ENCODE measurements around the gene LRRC23.

Gene LRRC23

DNA sequence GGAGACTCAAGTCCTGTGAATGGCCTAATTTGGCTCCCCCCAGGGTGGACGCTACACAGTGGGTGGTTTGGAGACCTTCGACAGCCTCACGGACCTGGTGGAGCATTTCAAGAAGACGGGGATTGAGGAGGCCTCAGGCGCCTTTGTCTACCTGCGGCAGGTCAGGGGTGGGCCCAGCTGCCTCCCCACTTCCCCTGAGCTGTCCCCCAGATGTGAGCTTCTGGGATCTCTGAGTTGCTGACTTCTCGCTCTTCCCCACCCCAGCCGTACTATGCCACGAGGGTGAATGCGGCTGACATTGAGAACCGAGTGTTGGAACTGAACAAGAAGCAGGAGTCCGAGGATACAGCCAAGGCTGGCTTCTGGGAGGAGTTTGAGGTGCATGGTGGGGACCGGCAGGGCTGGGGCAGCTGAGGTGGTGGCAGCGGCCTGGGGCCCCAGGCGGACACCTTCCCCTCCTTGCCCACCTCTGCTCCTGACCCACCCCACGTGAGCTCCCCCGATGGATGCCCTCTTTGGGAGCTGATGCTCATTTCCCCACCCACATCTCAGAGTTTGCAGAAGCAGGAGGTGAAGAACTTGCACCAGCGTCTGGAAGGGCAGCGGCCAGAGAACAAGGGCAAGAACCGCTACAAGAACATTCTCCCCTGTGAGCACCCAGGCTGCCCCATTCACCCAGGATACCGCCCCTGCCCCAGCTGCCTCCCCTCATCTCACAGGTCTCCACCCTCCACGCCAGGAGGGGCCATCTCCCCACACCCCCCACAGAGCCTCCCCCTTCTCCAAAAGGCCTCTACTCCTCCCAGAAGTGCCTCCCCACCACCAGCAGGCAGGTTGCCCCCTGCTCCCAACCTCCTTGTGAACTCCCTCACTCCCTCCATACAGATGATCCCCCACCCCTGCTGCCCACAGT lies 50.7 kb downstream of the LRRC23 start:
- no peak for DNase-seq (ENCODE audit: extremely low read depth in 1 of 2, low read depth in 1 of 2)

GRCh38 chr12:6956021-6956727 lies 51.6 kb downstream of the LRRC23 start:
- DNase-seq (ENCODE audit: extremely low read depth in 1 of 2, low read depth in 1 of 2) = no peak

GRCh38 chr12:6957151-6957701 lies 52.6 kb downstream of the LRRC23 start:
- DNase-seq (ENCODE audit: extremely low read depth in 1 of 2, low read depth in 1 of 2) = no peak

GRCh38 chr12:6957741-6958608 lies 53.4 kb downstream of the LRRC23 start:
- no peak for DNase-seq (ENCODE audit: extremely low read depth in 1 of 2, low read depth in 1 of 2)

DNA sequence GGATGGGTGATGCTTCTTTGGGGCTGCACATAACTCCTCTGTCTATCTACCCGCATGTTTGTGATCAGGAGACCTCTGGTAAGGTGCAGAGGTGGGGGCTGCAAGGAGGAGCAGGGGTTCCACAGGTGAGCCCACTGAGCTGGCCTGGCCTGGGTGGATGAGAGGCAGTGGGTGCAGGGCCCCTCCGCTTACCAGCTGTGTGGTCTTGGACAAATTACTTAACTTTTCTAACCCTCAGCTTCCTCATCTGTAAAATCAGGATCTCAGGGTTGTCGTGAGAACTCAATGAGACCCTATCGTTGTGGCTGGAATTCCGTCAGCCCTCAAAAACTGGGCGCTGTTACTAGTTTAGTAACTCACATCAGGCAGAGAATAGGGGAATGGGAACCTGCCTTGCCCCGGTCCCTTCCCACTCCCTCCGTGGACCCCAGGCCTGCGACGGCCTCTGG lies 54.0 kb downstream of the LRRC23 start:
- DNase-seq (ENCODE audit: extremely low read depth in 1 of 2, low read depth in 1 of 2) = no peak

DNA sequence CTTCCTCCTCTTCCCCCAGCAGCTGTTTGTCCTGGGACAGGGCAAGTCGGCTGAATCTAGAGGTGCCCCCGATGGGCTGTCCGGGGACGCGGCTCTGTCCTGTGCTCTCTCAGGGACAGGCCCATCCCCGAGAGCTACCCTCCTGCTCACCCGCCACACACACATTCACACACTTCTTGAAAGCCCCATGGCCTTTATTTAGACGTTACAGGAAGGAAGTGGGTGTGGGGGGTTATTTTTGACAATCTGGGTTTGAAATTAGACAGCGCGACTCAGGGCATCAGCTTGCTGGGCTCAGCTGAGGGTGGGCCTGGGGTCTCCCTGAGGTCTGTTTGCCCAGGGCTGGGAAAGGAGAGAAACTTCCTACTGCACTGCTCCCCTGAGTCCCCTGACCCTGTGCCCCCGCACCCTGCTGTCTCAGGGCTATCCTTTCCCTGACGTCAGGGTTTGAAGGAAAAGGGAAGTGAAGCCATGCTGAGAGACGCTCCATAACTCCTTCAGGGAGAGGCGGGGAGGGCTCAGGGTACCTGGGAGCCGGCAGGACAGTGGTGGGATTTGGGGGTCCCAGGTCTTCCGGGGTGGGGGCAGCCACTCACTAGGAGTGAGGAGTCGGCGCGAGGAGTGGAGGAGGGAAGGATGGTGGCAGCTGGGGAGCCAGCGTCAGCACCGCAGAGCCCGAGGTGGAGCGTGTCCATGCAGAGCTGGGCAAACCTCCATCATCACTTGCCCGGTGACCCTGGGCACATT lies 54.6 kb downstream of the LRRC23 start:
- DNase-seq (ENCODE audit: extremely low read depth in 1 of 2, low read depth in 1 of 2) = no peak

DNA sequence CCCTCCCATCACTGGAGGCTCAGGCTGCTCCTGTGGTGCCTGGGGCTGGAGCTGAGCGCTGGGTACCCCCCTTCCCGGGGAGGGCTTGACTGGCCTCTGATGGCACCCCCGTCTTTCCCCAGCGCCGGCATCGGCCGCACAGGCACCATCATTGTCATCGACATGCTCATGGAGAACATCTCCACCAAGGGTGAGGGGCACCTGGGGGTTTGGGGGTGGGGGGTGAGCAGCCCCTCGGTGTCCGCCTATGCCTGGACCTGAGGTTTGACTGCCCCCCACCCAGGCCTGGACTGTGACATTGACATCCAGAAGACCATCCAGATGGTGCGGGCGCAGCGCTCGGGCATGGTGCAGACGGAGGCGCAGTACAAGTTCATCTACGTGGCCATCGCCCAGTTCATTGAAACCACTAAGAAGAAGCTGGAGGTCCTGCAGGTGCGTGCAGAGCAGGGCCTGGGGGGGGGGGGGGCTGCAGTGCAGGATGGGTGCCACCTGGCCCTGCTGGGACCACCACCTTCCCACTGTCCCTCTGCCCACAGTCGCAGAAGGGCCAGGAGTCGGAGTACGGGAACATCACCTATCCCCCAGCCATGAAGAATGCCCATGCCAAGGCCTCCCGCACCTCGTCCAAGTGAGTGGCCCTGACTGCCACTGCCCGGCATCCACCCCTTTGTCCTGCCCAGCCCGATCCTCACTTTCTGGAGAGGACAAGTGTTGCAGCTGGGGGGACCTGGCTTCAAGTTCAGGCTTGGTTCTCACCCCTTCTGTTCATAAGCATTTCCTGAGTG lies 55.4 kb downstream of the LRRC23 start:
- DNase-seq (ENCODE audit: extremely low read depth in 1 of 2, low read depth in 1 of 2) = no peak

DNA sequence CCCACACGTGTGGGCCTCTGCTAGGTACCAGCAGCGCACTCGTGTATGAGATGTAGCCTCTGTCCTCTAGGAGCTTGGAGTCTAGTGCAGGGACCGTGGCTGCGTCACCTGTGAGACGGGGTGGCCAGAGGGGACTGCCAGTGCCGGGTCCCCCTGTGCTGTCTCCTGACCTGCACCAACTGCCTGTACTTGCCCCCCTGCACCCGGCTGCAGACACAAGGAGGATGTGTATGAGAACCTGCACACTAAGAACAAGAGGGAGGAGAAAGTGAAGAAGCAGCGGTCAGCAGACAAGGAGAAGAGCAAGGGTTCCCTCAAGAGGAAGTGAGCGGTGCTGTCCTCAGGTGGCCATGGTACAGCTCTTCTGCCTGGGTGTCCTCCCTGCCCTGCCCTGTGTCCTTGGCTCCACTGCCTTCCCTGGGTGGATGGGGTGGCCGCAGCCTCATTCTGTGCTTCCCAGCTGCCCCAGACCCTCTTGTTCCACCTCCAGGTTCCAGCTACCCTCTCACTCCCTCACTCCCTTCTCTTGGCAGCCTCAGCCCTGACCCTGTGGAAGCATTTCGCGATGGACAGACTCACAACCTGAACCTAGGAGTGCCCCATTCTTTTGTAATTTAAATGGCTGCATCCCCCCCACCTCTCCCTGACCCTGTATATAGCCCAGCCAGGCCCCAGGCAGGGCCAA lies 56.1 kb downstream of the LRRC23 start:
- DNase-seq (ENCODE audit: extremely low read depth in 1 of 2, low read depth in 1 of 2) = no peak

DNA sequence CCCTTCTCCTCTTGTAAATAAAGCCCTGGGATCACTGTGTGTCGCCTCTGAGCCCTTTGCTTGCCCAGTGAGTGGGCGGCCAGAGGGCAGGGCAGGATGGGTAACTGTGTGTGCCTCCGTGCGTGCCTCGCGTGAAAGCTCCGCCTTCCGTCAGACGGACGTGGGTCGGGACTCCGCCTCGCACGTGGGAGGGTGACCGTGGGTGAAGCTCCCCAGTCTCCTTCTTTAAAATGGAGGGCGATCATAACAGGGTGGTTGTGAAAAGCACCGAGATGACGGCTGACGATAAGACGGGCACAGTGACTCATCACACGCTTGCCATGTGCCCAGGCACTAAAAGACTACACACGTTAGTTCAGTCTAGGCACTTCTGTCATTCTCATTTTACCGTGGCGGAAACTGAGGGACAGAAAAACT lies 56.7 kb downstream of the LRRC23 start:
- peak; percentile 89 to 94 for DNase-seq (ENCODE audit: extremely low read depth in 1 of 2, low read depth in 1 of 2)

GRCh38 chr12:6961695-6962284 lies 57.2 kb downstream of the LRRC23 start:
- DNase-seq (ENCODE audit: extremely low read depth in 1 of 2, low read depth in 1 of 2) = no peak

- DNase-seq (ENCODE audit: extremely low read depth in 1 of 2, low read depth in 1 of 2) = no peak
Measured at GRCh38 chr12:6962285-6963015, 57.8 kb downstream of the LRRC23 start.

DNA sequence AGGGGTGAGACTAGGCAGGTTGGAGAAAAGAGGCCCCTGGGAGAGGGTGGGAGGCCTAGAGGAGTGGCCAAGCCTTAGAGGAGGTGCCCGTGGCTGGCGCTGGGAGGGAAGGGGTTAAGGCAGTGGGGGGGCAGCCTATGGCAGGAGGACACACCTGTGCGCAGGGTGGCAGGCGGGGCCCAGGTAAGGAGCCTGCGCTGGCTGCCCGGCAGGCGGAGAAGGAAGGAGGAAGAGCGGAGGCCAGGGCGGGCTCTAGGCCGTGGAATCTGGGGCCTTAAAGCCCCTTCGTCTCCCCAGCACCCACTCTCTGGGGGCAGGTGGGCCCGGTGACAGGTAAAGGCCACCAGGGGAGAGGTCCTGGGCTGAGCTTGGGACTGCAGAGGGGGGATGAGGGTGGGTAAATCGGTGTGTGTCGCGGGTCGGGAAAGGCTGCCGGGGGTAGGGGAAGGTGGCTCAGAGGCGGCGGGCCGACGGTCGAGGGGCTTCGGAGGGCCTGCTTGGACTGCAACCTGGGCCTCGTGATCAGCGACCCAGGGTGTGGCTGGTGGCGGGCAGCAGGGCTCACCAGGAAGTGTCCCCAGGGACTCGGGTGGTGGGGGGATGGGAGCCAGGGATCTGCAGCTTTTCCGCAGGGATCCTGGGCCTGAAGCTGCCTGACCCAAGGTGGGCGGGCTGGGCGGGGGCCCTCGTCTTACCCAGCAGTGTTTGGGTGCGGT lies 58.6 kb downstream of the LRRC23 start:
- DNase-seq (ENCODE audit: extremely low read depth in 1 of 2, low read depth in 1 of 2) = no peak
